ENCODE results near the gene COQ10A. TPM values are rescaled to one million over a fixed set of nuclear protein-coding genes. Genes with fewer than 3 reads are reported as not detected.

Gene COQ10A
- total and polyA plus RNA-seq, 10 of the 15 experiments (the other 5 are each of a cell fraction or from before 2014, with no cell fraction given) = 3.3 to 19.5 (median 6.9) TPM

- TF ChIP-seq IRF3 (IDR thresholded peaks at IDR 0.05) (peak; percentile 69; the same call in 1 of the 2 replicates), PBX3 (IDR thresholded peaks at IDR 0.05; ENCODE audit: insufficient replicate concordance, low read depth, low read length) (peak; percentile 80), PAX5 (IDR thresholded peaks at IDR 0.05; ENCODE audit: borderline replicate concordance, low read depth, low read length) (peak; percentile 48; the same call in 1 of the 2 replicates), TAF1 (IDR thresholded peaks at IDR 0.05; ENCODE audit: borderline replicate concordance, low read depth, low read length) (peak; percentile 77), NR2F1 (conservative IDR thresholded peaks at IDR 0.05) (peak; percentile 54), RELA (IDR thresholded peaks at IDR 0.05; ENCODE audit: borderline replicate concordance, partially characterized antibody) (peak; percentile 65), SMAD1 (IDR thresholded peaks at IDR 0.05; ENCODE audit: low read depth, partially characterized antibody) (peak; percentile 92), SIN3A (IDR thresholded peaks at IDR 0.05; ENCODE audit: low read depth, low read length) (peak; percentile 13; the same call in 1 of the 2 replicates), SUPT20H (IDR thresholded peaks at IDR 0.05; ENCODE audit: borderline replicate concordance, control insufficient read depth, low read depth, low read length) (no peak), ELK1 (IDR thresholded peaks at IDR 0.05; ENCODE audit: low read depth, low read length) (peak; percentile 27; the same call in 1 of the 2 replicates), MEF2A (IDR thresholded peaks at IDR 0.05; ENCODE audit: insufficient read depth, low read depth, low read length) (0 out of 2 replicates have a peak, but pooled peaks have one; percentile 40)
These were observed 33.3 kb downstream of the COQ10A start, which contains the start of gene CS (continued) for GRCh38 chr12:56299853-56300643.
